Measurements from ENCODE around the gene LPP. TPM values are rescaled to one million over a fixed set of nuclear protein-coding genes. Genes with fewer than 3 reads are reported as not detected.

Gene LPP
- polyA plus RNA-seq, 2 of the 4 experiments (the other 2 are of a cell fraction) = 11.0 to 30.8 TPM

DNA sequence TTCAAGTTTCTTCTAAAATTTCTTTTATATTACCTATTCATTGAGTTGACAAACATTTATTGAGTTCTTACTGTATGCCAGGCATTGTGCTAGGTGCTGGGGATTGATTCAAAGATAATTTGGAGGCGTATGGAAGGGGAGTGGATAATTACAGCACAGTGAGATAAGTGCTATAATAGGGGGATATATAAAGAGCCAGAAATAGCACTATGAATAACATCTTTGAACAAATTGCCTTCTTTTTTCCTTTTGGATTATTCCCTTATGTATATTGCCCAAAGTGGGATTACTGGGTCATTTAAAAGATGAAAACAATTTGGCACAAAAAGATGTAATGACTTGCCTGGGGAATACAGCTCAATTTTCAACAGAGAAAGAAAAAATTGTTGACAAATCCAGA lies 64.6 kb downstream of the LPP start (continued):
- TF ChIP-seq, protein P1, sequence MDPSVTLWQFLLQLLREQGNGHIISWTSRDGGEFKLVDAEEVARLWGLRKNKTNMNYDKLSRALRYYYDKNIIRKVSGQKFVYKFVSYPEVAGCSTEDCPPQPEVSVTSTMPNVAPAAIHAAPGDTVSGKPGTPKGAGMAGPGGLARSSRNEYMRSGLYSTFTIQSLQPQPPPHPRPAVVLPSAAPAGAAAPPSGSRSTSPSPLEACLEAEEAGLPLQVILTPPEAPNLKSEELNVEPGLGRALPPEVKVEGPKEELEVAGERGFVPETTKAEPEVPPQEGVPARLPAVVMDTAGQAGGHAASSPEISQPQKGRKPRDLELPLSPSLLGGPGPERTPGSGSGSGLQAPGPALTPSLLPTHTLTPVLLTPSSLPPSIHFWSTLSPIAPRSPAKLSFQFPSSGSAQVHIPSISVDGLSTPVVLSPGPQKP (IDR thresholded peaks at IDR 0.05; ENCODE audit: low read depth, low read length) = no peak
- TF ChIP-seq PBX3 (IDR thresholded peaks at IDR 0.05) = no peak

DNA sequence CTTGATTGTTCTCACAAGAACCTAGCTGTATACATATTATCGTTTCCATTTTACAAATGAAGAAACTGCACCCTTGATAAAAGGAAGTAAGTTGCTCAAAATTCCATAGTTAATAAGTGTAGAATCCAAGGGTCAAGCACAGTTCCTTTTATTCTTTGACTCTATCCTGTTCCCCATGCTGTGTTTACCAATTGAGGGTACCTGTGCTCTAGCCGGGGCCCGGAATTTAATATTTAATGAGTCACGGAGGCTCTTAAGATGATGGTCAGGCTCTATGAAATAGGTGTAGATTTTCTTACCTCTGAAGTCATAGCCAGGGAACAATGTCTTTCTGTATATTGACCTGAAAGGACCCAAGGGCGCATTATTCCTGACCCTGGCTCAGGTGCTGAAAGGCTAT lies 65.2 kb downstream of the LPP start:
- no peak for TF ChIP-seq PHF8 (IDR thresholded peaks at IDR 0.05; ENCODE audit: borderline replicate concordance, low read depth)
- WGBS (ENCODE audit: missing lambda C conversion rate) = 24% methylated on average over 5 of the region's 5 CpGs
- ATAC-seq (no peak; a peak in 1 of 6 replicates), DNase-seq (ENCODE audit: low read depth in 1 of 2, low spot score in 1 of 2) (peak in 1 of 2 experiments; percentile 43), FAIRE-seq (no peak)
- ChIA-PET CTCF (no interaction called here), POLR2A (no interaction called here)
- Histone ChIP-seq H3K4me2 (peak overlapping the region; percentile 58), H3K9me3 (no peaks in the 10 kb centered on the region), H3K4me1 (peaks cover 91% of the 10 kb centered on the region), H3K27ac (peak overlapping the region; percentile 45 to 72; a peak in 5 of 6 replicates), H3K4me3 (no peak overlapping the region)

- FAIRE-seq (no peak), ATAC-seq (peak in 1 of 2 experiments; percentile 24; a peak in 2 of 6 replicates), DNase-seq (ENCODE audit: low read depth in 1 of 2, low spot score in 1 of 2) (no peak)
- ChIA-PET CTCF (interaction anchor here (1.0 kb wide), 1 partner anchor 481 kb away, joined by 3 read pairs; no protein-coding TSS in a partner anchor), POLR2A (no interaction called here)
- Histone ChIP-seq H3K4me2 (peak overlapping the region; percentile 58), H3K9me3 (no peaks in the 10 kb centered on the region), H3K4me3 (no peak overlapping the region), H3K4me1 (peaks cover 80% of the 10 kb centered on the region), H3K27ac (peak overlapping the region; percentile 65 to 72; a peak in 5 of 6 replicates)
- 86% methylated on average over 6 of the region's 6 CpGs for WGBS (ENCODE audit: missing lambda C conversion rate)
- TF ChIP-seq FOXS1 (CRISPR knock-in tag; IDR thresholded peaks at IDR 0.05) = no peak
- no peak for TF ChIP-seq HOXB5 (CRISPR knock-in tag; IDR thresholded peaks at IDR 0.05)
- no peak for TF ChIP-seq BHLHE40 (IDR thresholded peaks at IDR 0.05; ENCODE audit: low read depth, low read length)
- TF ChIP-seq HOXB13 (CRISPR knock-in tag; IDR thresholded peaks at IDR 0.05; ENCODE audit: low read depth) = no peak
- TF ChIP-seq EHMT2 (IDR thresholded peaks at IDR 0.05; ENCODE audit: low read depth) = no peak
- TF ChIP-seq CEBPB (IDR thresholded peaks at IDR 0.05) = no peak
- TF ChIP-seq MAZ (IDR thresholded peaks at IDR 0.05; ENCODE audit: borderline replicate concordance, low read depth, low read length) = no peak
- TF ChIP-seq RAD21 (conservative IDR thresholded peaks at IDR 0.05 in 1 of 2, IDR thresholded peaks at IDR 0.05 in 1 of 2) = no peak
- TF ChIP-seq, protein P1 (IDR thresholded peaks at IDR 0.05; ENCODE audit: low read depth, low read length) = no peak
- TF ChIP-seq KDM1A (IDR thresholded peaks at IDR 0.05; ENCODE audit: low read depth) = no peak
- no peak for TF ChIP-seq MYC (IDR thresholded peaks at IDR 0.05; ENCODE audit: borderline replicate concordance, low read length)
- no peak for TF ChIP-seq ZC3H11A (IDR thresholded peaks at IDR 0.05)
- no peak for TF ChIP-seq RNF2 (IDR thresholded peaks at IDR 0.05; ENCODE audit: borderline replicate concordance, low read depth)
- no peak for TF ChIP-seq FOSL2 (IDR thresholded peaks at IDR 0.05)
- TF ChIP-seq FOSL2 (CRISPR knock-in tag; IDR thresholded peaks at IDR 0.05) = no peak
- TF ChIP-seq SMC3 (IDR thresholded peaks at IDR 0.05) = no peak
- no peak for TF ChIP-seq CTCF (IDR thresholded peaks at IDR 0.05)
Observed at GRCh38 chr3:188220097-188220788, 66.3 kb downstream of the LPP start.
